ENCODE measurements around the gene MRFAP1. TPM values are rescaled to one million over a fixed set of nuclear protein-coding genes. Genes with fewer than 3 reads are reported as not detected.
A peak's percentile ranks its signal among the peaks of the same experiment; 100 is the strongest.

Gene MRFAP1
- total RNA-seq, 4 donors from 2014 or later: 136 to 234 (median 170) TPM

DNA sequence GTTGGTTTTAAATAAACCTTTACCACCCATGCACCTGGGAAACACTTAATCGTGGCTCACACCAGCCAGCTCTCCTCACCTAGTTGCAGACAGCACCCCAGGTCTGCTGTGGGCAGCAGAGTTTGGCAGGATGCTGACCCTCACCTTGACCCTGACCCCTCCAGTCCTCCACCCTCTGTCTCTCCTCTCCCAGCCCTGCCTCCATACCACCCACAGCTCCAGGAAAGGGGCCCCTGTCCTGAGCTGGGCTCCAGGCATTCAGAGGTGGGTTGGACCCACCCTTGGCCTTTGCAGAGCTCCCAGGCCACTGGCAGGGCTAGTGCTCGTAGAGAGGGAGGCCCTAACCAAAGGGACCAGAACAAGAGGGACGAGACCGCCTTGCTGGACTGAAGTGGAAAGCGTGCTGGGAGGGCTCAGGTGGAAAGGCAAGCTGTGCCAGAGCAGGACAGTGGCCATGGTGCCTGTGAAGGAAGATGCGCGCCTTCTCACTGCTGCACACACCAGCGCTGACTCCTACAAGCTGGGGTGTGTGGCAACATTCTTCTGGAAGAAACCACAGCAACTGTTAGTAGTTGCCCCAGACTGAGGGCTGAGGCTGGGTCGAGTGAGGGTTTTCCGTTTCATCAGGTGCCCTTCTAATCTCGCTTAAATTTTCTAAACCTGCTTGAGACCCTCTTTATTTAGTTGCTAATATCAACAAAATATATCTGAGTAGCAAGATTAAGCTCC is 42.5 kb downstream of the MRFAP1 start:
- no peak for DNase-seq (ENCODE audit: low spot score in 2 of 2)
- intact Hi-C loops (cut with DNase I; ENCODE audit: low total_unique reads): no loop called here
- no peak for TF ChIP-seq POLR2A (IDR thresholded peaks at IDR 0.05)
- TF ChIP-seq, protein P1, sequence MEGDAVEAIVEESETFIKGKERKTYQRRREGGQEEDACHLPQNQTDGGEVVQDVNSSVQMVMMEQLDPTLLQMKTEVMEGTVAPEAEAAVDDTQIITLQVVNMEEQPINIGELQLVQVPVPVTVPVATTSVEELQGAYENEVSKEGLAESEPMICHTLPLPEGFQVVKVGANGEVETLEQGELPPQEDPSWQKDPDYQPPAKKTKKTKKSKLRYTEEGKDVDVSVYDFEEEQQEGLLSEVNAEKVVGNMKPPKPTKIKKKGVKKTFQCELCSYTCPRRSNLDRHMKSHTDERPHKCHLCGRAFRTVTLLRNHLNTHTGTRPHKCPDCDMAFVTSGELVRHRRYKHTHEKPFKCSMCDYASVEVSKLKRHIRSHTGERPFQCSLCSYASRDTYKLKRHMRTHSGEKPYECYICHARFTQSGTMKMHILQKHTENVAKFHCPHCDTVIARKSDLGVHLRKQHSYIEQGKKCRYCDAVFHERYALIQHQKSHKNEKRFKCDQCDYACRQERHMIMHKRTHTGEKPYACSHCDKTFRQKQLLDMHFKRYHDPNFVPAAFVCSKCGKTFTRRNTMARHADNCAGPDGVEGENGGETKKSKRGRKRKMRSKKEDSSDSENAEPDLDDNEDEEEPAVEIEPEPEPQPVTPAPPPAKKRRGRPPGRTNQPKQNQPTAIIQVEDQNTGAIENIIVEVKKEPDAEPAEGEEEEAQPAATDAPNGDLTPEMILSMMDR (IDR thresholded peaks at IDR 0.05): no peak
- no peak overlapping the region for H3K4me3 ChIP-seq (ENCODE audit: low read depth, poor library complexity, severe bottlenecking)
- 77 to 85% methylated on average over 11 of the region's 11 CpGs for WGBS, 2 donors

DNA sequence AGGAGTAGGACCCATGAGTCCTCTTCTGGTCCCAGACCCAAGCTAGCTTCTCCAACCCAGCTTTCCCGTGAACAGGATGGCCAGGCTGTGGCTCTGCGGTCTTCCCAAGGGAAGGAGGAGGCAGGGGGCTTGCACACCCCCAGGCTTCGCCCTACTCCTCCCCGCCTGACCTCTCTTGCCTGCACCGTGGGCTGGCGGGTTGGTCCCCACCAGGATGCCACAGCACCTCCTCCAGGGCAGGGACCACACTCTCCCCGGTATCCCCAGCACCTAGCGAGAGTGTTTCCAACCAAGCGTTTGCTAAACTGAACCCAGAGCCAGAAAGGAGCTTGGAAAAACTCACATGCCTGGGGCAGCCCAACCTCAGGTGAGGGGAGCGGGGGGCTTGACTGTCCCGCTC is 44.2 kb downstream of the MRFAP1 start:
- no peak for DNase-seq (ENCODE audit: low spot score in 2 of 2)
- WGBS, 2 donors: 93 to 95% methylated on average over 11 of the region's 11 CpGs
- TF ChIP-seq, protein P1 (IDR thresholded peaks at IDR 0.05): no peak
- TF ChIP-seq POLR2A (IDR thresholded peaks at IDR 0.05): no peak
- no peak overlapping the region for H3K4me3 ChIP-seq (ENCODE audit: low read depth, poor library complexity, severe bottlenecking)
- intact Hi-C loops (cut with DNase I; ENCODE audit: low total_unique reads): no loop called here

GRCh38 chr4:6686104-6686787 is 45.8 kb downstream of the MRFAP1 start:
- WGBS, 2 donors: 81 to 94% methylated on average over 4 of the region's 4 CpGs
- intact Hi-C loops (cut with DNase I; ENCODE audit: low total_unique reads): no loop called here
- DNase-seq (ENCODE audit: low spot score in 2 of 2): no peak
- TF ChIP-seq, protein P1 (IDR thresholded peaks at IDR 0.05): no peak
- no peak for TF ChIP-seq POLR2A (IDR thresholded peaks at IDR 0.05)
- H3K4me3 ChIP-seq (ENCODE audit: low read depth, poor library complexity, severe bottlenecking): no peak overlapping the region

DNA sequence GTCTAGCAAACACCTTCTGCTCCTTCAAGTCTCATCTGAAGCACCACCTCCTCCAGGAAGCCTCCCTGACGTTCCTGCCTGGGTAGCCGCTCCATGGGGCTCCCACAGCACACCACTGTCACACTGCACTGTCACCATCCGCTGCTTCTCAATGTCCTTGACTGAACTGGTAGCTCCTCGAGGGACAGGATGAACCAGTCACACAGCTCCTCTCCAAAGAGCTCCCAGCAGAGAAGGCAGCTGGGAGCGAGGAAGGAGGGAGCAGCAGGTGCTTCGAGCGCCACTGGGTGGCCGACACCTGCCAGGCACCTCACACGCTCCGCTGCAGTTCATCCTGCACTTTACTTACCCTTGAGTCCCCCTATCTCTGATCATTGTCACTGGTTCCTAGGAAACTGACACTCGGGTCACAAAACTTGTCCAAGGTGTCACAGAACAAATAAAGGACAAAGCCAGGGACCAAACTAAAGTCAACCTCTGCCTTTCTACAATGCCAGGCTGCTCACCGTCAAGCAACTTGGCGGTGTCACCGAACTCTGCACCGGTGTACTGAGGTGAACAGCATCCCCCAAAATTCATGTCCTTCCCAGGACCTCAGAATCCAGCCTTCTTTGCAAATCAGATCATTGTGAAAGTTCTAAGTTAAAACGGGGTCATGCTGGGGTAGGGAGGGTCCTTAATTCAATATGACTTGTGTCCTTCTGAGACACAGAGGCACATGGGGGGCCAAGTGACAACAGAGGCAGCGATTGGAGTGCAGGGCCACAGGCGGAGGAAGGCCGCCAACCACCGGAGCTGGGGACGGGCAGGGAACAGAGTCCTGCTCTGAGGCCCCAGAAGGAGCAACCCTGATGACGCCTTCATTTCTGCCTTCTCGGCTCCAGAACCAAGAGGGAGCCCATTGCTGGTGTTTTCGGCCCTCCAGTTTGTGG is 47.7 kb downstream of the MRFAP1 start:
- DNase-seq (ENCODE audit: low spot score in 2 of 2): no peak
- 72 to 84% methylated on average over 24 of the region's 24 CpGs for WGBS, 2 donors
- intact Hi-C loops (cut with DNase I; ENCODE audit: low total_unique reads): no loop called here
- H3K4me3 ChIP-seq (ENCODE audit: low read depth, poor library complexity, severe bottlenecking): no peak overlapping the region
- TF ChIP-seq POLR2A (IDR thresholded peaks at IDR 0.05): no peak
- TF ChIP-seq, protein P1 (IDR thresholded peaks at IDR 0.05): no peak

DNA sequence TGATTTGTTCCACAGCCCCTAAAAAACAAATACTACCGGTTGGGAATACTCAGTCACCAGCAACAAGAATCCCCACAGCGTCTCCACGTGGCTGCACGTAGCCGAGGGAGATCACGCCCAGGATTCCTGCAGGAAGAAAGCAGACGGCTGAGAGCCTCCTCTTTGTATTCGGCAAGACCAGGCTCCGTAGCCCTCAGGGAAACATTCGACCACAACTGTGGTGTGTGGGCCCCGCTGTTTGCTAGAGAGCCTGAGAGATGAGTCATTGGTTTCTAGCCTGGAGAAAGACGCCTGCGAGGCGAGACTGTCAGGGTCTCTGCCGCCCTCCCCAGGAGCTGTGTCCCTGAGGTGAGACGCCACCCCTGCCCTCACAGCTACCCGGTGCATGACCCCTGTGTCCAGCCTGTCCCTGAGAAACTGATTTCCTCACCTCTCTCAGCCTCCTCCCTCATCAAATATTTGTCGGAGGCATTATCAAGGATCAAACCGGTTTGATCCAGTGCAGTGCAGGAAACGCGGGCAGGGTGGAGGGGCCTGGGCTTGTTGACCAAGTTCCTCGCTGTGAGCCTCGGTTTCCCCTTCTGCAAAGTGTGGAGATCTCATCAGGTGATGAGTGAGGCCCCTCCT is 48.5 kb downstream of the MRFAP1 start:
- intact Hi-C loops (cut with DNase I; ENCODE audit: low total_unique reads): no loop called here
- 32 to 39% methylated on average over 23 of the region's 23 CpGs for WGBS, 2 donors
- no peak overlapping the region for H3K4me3 ChIP-seq (ENCODE audit: low read depth, poor library complexity, severe bottlenecking)
- DNase-seq (ENCODE audit: low spot score in 2 of 2): peak in 1 of 2 donors; percentile 87
- TF ChIP-seq POLR2A (IDR thresholded peaks at IDR 0.05): no peak
- TF ChIP-seq, protein P1 (IDR thresholded peaks at IDR 0.05): no peak

Measured in lower leg skin (tissue), 4 donors.